ENCODE data around the gene SCAI. TPM values are rescaled to one million over a fixed set of nuclear protein-coding genes. Genes with fewer than 3 reads are reported as not detected.

SCAI gene
- total RNA-seq, 1 experiment from 2014 or later = 15.5 TPM

GRCh38 chr9:125172031-125172755 is 28.9 kb upstream of the SCAI start:
- Histone ChIP-seq H4K8ac (replicated peaks; ENCODE audit: insufficient read length, low read depth, low read length) (no peak overlapping the region), H2BK15ac (ENCODE audit: low read depth, low read length) (no peak overlapping the region), H3K27me3 (ENCODE audit: insufficient read depth, low read length) (no peaks in the 10 kb centered on the region), H3K9me3 (ENCODE audit: control insufficient read depth, low read depth, low read length) (no peaks in the 10 kb centered on the region), H3K56ac (ENCODE audit: insufficient read length, low read depth, low read length) (no peak overlapping the region), H3K79me2 (ENCODE audit: insufficient read depth, low read length) (peaks cover 4% of the 10 kb centered on the region; the same call in 1 of the 2 replicates), H3K4ac (ENCODE audit: low read depth, low read length) (no peak overlapping the region), H3T11ph (ENCODE audit: low read length) (no peak overlapping the region), H2AK5ac (ENCODE audit: insufficient read length, low read length) (no peak overlapping the region), H3K9ac (ENCODE audit: extremely low read depth, insufficient read length, low read length) (no peak overlapping the region), H2BK12ac (ENCODE audit: insufficient read length, low read depth, low read length) (no peak overlapping the region), H3K23ac (ENCODE audit: insufficient read length, low read depth, low read length) (no peak overlapping the region), H3K27ac (ENCODE audit: insufficient read length, low read depth, low read length) (no peak overlapping the region), H2BK20ac (ENCODE audit: low read depth, low read length, poor library complexity, severe bottlenecking) (no peak overlapping the region), H2BK120ac (ENCODE audit: low read depth, low read length, poor library complexity, severe bottlenecking) (no peak overlapping the region), H2BK5ac (ENCODE audit: insufficient read length, low read length) (no peak overlapping the region), H4K20me1 (ENCODE audit: control insufficient read depth, insufficient read depth, insufficient read length) (no peaks in the 10 kb centered on the region), H3K79me1 (ENCODE audit: insufficient read depth, low read depth, low read length, poor library complexity, severe bottlenecking) (peaks cover 18% of the 10 kb centered on the region), H4K5ac (ENCODE audit: insufficient read length, low read depth, low read length) (no peak overlapping the region), H4K91ac (ENCODE audit: insufficient read length, low read depth, low read length) (no peak overlapping the region), H3K18ac (ENCODE audit: insufficient read length, low read depth, low read length) (no peak overlapping the region), H3K4me2 (ENCODE audit: insufficient read depth, insufficient read length, low read length) (no peak overlapping the region), H3K14ac (ENCODE audit: insufficient read depth, low read length) (no peak overlapping the region), H3K23me2 (ENCODE audit: insufficient read length, low read depth, low read length, poor library complexity, severe bottlenecking) (no peaks in the 10 kb centered on the region), H3K4me1 (ENCODE audit: insufficient read depth, low read length) (no peaks in the 10 kb centered on the region; the same call in 1 of the 2 replicates), H2AFZ (ENCODE audit: low read length) (no peak overlapping the region)
- no CpG with 5 or more reads among the region's 6 CpGs for WGBS (ENCODE audit: extremely low coverage, insufficient read length, low lambda C conversion rate)
- peak overlapping the region in 2 of 3 experiments; percentile 49 to 81; a peak in 3 of 7 replicates for H3K27ac Mint-ChIP-seq
- DNase-seq = no peak
- no peaks in the 10 kb centered on the region for H3K27me3 Mint-ChIP-seq (ENCODE audit: low read depth)
- H3K4me1 Mint-ChIP-seq = peaks cover under 1 to 3% of the 10 kb centered on the region in 2 experiments; a peak in 3 of 4 replicates
- no peaks in the 10 kb centered on the region for H3K9me3 Mint-ChIP-seq
- peaks cover 10 to 22% (median 18%) of the 10 kb centered on the region in 3 experiments; a peak in 6 of 7 replicates for H3K36me3 Mint-ChIP-seq (ENCODE audit: insufficient read depth in 1 of 3, low read depth in 3 of 3)
- TF ChIP-seq CTCF (conservative IDR thresholded peaks at IDR 0.05) = no peak
- H3K4me3 Mint-ChIP-seq = no peak overlapping the region

Data from H9 (cell line).